ENCODE data around the gene KCMF1. TPM values are rescaled to one million over a fixed set of nuclear protein-coding genes. Genes with fewer than 3 reads are reported as not detected.
A peak's percentile ranks its signal among the peaks of the same experiment; 100 is the strongest.
"Not testable (repeated sequence)": the region's sequence is repeated elsewhere in the genome, so short reads cannot be mapped to it uniquely, and the experiment has no call there.

The KCMF1 gene
- 83.3 TPM for total RNA-seq
- long read RNA-seq, full-length matches to known transcripts, result 116 of 132 reads
- long read RNA-seq, partial matches to known transcripts, result 2 of 132 reads
- long read RNA-seq, other reads (novel, unspliced or antisense), result 14 of 132 reads

DNA sequence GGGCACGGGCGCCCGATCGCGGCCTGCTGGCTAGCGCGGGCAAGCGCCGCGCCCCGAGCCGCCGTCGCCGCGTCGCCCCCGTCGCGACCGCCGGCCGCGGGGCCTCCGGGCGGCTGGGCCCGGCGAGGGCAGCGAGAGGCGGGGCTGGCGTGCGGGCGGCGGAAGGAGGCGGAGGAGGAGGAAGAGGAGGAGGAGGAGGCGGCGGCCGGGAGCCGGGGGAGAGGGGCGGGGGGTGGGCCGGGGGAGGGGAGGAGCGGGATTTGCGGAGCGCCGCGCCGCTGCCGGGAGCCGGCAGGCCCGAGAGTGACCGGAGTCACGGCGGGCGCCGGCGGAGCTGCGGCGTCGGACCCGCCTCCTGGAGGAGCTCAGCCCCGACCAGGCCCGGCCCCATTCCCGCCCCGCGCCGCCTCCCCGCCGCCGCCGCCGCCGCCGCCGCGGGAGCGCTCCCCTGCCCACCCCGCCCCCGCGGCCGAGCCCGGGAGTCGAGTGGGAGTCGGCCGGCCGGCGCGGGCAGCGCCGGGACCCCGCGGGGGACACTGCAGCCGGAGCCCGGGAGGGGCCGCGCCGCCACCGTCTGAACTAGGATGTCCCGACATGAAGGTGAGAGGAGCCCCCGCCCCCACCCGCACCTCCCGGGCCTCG, at the start of gene KCMF1:
Gene KCMF1 (plus strand): TSS at position 294 of the 642 bp plus-strand sequence. CDS start 291 bp downstream, at position 585.
- DNase-seq (peak; percentile 85), ATAC-seq (ENCODE audit: poor library complexity) (peak; percentile 80)
- intact Hi-C loops (cut with DNase I), result no loop called here

DNA sequence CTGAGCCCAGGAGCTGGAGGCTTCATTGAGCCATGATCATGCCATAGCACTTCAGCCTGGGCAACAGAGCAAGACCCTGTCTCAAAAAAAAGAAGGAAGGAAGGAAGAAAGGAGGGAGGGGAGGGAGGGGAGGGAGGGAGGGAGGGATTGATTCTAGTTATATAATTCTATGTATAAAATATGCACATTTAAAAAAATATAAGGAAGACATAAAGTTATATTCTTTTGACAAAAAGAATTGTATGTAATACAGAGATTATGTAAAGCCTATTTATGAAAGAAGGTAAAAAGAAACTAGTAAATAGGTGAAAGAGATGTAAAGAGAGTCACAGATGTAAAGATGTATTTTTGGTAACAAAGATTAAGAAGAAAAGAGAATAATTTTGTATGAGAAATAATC, 48.0 kb upstream of the KCMF1 start:
- no peak for DNase-seq
- intact Hi-C loops (cut with DNase I), result loop anchor here (10.0 kb wide), 1 partner anchor 382 kb away; no protein-coding TSS in a partner anchor
- no peak for ATAC-seq (ENCODE audit: poor library complexity)

DNA sequence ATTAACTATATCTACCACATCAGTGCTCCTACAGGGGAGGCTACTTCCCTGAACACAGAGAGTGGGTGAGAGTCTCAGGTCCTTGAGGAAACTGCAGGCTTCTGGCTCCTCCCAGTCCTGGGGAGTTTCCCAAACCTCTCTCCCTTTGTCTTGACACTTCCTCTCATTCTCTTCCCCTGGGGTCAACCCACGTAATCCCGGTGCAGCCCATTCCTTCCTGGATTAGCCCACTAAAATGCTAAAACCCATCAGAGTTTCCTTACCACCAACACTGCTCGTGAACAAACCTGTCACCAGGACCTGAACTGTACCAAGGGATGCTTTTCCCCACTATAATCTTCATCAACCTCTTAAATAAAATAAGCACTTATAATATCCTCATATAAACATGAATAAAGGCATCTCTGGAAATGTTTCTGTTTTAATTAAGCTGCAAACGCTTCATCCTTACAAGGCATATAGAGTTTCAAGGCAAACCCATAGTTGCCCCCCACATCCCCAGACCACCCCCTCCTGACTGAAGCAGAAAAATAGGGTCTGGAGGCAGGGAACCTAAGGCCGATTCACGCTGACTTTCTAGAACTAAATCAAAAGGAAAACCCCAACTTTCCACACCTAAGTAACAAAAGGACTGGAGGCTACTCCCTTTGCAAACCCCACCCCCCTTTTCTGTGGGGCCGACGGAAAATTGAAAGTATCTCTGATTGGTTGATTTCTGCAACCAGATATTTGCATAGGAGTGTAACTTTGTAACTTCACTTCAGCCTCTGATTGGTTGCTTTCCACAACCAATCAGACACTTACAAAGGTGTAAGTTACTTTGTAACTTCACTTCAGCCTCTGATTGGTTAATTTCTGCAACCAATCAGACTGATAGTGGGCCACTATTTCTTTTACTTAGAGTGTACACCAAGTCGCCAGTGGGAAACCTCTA, 46.5 kb upstream of the KCMF1 start:
- intact Hi-C loops (cut with DNase I), result loop anchor here (5.0 to 10.0 kb wide), 2 partner anchors 380 to 427 kb away; no protein-coding TSS in a partner anchor
- DNase-seq (no peak), ATAC-seq (ENCODE audit: poor library complexity) (no peak)

DNA sequence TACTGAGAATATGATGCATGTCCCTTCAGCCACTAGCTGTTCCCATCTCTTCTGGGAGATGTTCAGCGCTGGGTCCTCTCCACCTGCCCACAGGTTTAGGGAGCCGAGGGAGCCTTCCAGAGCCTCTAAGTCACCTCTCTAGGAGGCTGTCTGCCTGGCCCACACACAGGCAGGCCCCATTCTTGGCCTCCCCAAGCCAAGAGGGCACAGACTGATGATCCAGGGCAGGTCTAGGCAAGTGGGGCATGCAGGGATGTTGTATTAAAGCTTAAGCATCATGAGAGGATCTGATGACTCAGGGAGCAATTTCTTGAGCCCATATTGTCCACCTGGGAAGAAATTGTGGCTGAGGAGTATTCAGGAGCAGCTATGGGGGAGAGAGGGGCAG, 45.6 kb upstream of the KCMF1 start:
- ATAC-seq (ENCODE audit: poor library complexity) (no peak), DNase-seq (no peak)
- intact Hi-C loops (cut with DNase I), result loop anchor here (5.0 to 10.0 kb wide), 2 partner anchors 379 to 428 kb away; no protein-coding TSS in a partner anchor

DNA sequence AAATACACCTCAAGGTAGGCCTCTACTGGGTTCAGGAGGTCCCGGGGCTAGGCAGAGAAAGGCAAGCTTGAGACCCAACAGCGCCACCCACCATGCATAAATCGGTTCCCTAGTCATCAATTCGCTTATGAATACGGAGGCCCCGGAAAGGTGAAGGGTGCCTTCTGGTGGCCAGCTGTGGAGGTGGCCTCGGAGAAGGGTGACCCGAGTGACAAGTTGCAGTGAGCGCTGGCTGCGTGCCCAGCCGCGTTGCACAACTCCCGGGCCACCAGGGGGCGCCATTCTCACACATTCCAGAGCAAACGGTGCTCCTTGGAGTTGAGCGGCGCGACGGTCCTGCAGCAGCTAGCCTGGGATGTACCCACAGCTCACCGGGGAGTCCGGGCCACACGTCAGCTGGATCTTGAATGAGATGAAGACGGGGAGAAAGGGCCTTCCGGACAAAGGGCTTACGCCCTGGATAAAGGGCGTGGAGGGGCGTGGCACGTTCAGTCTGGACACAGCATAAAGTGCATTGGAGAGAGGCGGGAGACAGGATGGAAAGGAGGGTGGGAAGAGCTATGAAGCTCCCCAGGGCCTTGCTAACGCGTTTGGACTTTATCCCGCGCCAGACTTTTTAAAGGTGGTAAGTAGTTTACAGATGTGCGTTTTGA, 45.1 kb upstream of the KCMF1 start:
- DNase-seq, result peak; percentile 98
- ATAC-seq (ENCODE audit: poor library complexity), result peak; percentile 95
- intact Hi-C loops (cut with DNase I), result loop anchor here (5.0 to 10.0 kb wide), 2 partner anchors 379 to 429 kb away; no protein-coding TSS in a partner anchor

DNA sequence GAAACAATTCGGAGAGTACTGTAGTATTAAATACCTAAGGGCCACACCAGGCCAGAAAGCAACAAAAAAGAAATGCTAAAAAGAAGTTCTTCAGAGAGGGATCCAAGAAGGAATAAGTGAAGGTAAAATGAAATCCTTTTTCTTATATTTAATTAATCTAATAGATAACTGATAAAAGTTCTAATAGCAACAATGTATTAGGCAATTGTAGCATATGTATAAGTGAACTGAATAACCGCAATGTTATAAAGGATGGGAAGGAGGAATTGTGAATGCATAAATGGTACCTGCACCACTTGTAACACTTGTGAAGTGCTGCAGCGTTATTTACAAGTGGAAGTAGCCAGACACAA, 43.7 kb upstream of the KCMF1 start:
- intact Hi-C loops (cut with DNase I), result loop anchor here (5.0 to 10.0 kb wide), 2 partner anchors 378 to 430 kb away; no protein-coding TSS in a partner anchor
- ATAC-seq (ENCODE audit: poor library complexity) (no peak), DNase-seq (no peak)

DNA sequence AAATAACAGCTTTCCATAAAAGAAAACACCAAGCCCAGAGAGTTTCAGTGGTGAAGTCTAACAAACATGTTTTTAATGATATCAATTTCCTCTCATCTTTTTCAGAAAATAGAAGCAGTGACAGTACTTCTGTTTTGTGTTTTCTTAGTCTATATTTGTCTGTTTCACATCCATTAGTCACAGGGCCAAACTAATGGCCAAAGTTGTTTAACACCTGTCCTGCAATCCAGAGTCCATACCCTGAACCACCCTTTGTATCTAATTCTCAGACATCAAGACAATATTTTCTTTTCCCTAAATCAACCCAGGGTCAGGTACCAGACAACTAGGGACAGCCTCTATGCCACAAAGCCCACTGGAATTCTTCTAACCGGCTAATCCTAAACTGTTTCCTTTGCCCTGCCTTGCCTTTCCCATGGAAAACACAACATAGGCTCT, 39.6 kb upstream of the KCMF1 start:
- DNase-seq, result no peak
- intact Hi-C loops (cut with DNase I), result no loop called here
- no peak for ATAC-seq (ENCODE audit: poor library complexity)

DNA sequence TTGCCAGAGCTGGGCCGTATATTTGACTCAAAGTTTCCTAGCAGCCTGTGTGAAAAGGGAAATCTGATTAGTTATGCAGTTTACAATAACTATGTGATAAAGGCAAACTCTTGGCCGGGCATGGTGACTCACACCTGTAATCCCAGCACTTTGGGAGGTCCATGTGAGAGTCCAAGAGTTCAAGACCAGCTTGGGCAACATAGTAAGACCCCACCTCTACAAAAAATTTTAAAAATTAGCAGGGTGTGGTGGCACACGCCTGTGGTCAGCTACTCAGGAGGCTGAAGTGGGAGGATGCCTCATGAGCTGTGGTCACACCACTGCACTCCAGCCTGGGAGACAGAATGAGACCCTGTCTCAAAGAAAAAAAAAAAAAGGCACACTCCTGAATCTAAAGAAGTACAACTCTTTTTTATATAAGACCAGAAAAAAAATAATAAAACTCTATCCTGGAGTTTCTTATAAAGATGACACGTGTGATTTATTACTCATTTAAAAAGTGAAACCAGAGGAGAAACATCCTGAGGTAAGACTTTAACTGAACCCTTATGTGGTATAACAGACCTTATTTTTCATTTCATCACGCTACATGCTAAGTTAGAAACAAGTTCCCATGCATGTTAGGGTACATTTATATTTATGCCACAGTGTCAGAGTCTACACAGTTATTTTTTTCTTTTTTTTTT, 32.6 kb upstream of the KCMF1 start:
- intact Hi-C loops (cut with DNase I), result no loop called here
- ATAC-seq (ENCODE audit: poor library complexity) (no peak), DNase-seq (no peak)

DNA sequence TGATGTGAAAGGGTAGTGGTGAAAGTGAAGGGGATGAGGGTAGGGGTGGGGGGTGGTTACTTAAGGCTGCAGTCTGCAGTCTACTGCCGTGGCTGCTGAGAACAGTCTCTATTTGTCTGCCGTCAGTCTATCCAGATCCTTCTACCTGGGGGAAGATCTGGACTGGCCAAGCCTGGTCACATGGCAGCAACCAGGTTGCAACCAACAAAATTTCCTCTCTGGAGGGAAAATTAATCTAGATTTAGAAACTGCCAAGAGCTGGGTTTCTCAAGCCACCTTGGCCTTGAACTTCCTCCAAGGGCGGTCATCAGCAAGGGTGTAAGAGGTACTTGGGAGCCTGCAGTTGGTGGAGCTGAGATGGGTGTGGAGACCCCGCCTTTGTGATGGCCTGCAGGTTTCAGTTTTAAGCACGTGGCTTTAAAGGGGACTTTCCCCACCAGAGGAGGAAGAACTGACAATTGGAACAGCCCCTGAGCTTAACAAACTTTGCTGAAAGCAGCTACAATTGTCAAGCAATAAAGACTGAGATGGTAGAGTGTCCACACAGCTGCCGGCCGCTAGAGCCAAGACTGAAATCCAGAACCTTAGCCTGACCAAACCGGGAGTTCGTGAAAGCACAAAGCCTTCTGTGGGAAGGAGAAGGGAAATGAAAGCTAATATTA, 31.4 kb upstream of the KCMF1 start:
- intact Hi-C loops (cut with DNase I), result no loop called here
- DNase-seq, result no peak
- ATAC-seq (ENCODE audit: poor library complexity), result no peak

DNA sequence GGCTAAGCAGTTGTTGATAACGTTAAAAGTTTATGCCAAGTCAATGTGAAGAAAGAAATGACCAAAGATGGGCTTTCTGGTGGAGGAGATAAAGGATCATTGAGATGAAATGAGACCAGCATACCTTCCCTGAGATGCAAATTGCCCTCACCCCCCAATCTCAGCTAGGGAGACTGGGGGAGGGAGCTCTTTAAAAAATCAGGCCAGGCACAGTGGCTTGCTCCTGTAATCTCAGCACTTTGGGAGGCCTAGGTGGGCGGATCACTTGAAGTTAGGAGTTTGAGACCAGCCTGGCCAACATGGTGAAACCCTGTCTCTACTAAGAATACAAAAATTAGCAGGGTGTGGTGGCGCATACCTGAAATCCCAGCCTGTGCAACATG, 30.9 kb upstream of the KCMF1 start:
- intact Hi-C loops (cut with DNase I), result no loop called here
- ATAC-seq (ENCODE audit: poor library complexity), result no peak
- DNase-seq, result no peak

DNA sequence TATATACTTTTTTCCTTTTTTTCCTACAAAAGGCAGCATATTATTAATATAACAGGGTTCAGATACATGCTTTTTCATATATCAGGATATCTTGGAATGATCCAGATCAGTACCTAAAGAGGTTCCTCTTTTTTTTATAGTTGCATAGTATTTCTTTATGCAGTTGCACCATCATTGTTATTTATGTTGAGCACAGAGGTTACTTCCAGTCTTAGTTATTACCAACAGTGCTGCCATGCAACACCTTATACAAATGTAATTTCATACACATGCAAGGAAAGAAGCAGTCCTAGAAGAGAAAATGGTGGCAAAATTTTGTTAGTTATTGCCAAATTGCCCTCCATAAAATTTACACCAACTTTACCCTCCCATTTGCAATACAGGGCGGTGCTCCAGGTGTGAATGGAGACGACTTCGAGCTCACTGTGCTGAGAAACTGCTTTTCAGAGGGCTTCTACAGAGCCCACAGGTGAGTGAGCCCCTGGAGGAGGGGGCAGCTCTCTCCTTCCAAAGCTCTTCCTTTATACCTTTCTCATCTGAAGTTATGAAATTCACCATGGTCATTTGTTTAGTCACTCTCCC, 30.0 kb upstream of the KCMF1 start:
- DNase-seq, result no peak
- no peak for ATAC-seq (ENCODE audit: poor library complexity)
- intact Hi-C loops (cut with DNase I), result no loop called here

DNA sequence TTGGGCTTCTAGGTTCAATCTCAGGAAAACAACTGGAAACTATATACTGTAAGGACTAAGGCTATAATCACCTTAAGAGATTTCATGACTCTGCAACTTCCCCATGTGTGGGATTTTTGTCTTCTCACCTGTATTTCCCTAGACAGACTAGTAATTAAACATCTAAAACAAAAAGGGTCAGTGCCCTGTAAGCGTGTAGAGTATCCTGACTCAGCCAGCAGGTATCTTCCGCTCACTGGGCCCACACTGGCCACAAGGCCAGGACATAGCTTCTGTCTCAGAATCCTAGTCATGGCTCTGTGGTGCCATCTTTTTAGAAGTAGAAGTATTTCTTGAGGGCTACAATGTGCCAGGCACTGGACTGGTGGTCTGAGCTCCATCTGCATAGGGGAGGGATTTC, 28.8 kb upstream of the KCMF1 start:
- intact Hi-C loops (cut with DNase I), result no loop called here
- DNase-seq (no peak), ATAC-seq (ENCODE audit: poor library complexity) (no peak)

DNA sequence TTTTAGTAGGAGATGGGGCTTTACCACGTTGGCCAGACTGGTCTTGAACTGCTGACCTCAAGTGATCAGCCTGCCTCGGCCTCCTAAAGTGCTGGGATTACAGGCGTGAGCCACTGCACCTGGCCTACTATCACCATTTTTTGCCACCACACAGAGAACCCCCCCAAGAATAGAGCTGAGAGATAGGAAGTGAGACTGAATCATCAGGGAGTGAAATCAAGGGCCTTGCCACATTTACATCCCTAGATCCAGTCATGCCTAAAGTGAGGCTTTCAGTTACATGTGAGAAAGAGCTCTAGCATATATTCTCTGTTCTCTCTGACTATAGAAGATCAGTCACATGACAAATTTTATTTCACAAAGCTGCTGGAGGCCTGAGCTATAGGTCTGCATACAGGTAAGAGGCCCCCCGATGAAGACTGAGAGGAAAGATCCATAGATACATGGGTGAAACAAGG, 28.0 kb upstream of the KCMF1 start:
- DNase-seq (no peak), ATAC-seq (ENCODE audit: poor library complexity) (no peak)
- intact Hi-C loops (cut with DNase I), result no loop called here

DNA sequence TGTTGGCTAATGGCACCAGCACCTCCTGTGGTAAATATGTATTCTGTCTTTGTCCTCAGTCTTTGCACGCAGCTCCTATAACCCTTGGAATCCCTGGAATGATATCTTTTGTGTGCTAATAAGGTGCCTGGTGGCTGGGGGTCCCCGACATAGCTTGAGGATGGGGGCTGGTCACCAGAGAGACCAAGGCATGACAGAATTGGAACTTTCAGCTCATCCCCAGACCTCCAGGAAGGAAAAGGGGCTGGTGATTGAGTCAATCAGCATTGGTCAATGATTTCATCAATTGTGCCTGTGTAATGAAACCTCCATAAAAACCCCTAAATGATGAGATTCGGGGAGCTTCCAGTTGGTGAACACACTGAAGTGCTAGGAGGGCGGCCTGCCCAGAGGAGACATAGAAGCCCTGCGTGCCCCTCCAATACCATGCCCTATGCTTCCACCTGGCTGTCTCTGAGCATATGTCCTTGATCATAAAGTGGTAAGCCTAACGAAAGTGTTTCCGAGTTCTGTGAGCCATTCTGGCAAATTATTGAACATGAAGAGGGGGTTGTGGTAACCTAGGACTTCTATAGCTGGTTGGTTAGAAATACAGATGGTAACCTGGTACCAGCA, 26.6 kb upstream of the KCMF1 start:
- DNase-seq, result no peak
- no peak for ATAC-seq (ENCODE audit: poor library complexity)
- intact Hi-C loops (cut with DNase I), result no loop called here

DNA sequence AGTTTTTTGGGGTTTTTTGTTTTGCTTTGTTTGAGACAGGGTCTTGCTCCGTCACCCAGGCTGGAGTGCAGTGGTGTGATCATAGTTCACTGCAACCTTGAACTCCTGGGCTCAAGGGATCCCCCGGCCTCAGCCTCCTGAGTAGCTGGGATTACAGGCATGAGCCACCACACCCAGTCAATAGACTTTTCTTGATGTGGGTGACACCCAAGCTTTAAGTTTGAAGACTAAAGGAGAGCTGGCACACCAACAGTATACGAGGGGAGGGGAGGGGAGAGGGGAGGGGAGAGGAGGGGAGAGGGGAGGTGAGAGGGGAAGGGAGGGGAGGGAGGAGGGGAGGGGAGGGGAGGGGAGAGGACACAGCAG, 25.1 kb upstream of the KCMF1 start:
- DNase-seq; ATAC-seq (ENCODE audit: poor library complexity); intact Hi-C loops (cut with DNase I): not testable (repeated sequence)

DNA sequence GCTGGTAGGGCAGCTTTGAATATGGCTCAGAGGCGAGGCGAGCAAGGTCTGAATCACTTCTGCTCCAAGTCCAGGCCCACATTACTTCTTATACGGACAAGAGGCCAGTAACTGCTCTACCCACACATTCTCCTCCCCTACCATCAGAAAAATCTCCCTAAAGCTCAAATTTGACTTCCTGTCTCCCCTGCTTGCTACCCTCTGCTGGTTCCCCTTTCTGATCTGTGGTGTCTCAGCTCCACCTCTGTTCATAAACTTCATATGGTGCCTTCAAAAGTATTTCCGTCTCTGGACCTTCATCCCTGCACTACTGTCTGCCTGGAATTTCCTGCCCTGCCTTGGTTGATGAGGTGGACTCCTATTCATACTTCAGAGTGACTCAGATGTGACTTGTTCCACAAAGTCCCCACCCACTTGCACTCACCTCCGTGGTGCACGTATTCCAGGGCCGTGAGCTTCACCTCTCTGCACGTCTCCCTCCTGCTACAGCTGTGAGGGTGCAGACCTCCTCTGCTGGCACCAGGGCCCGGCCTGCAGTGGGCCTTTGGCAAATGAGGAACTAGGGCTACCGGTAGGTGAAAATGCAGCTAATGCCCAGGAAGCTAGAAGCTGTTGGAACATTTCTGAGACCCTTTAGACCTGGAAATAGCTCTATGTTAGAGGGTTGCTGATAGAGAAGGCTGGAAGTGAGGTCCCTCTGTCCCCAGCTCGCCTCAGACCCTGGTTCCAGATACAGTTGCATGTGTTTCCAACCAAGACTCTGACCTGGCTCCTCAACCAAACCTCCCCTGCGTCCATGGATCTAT, 24.6 kb upstream of the KCMF1 start:
- ATAC-seq (ENCODE audit: poor library complexity) (peak; percentile 31), DNase-seq (no peak)
- intact Hi-C loops (cut with DNase I), result no loop called here
